Natural killer cell treated with Interleukin-12 subunit alpha and Interleukin-12 subunit beta and Interleukin-15 and Interleukin-18, amount 100 ng/mL, for 72 hours (primary cell): Measurements from ENCODE around the gene DHCR24. TPM values are rescaled to one million over a fixed set of nuclear protein-coding genes. Genes with fewer than 3 reads are reported as not detected.

Experiments
- ATAC-seq, 2 donors: fragments of 150-1000 bp; cut with Tn5 transposase in 1 of 2; sonication (Bioruptor Pico), chemical (Tn5 transposase) in 1 of 2; 2 replicates each; pipeline ENCODE4 v1.10.0; 2021
- DNase-seq: peaks from one replicate; pipeline ENCODE4 v3.0.0; 2022; ENCODE audit warnings: low spot score
- H3K27ac Mint-ChIP-seq, 2 donors: 1 replicate in 1 of 2; 2 replicates in 1 of 2; pipeline ENCODE4 v1.8.0; 2022; ENCODE audit warnings: mixed read lengths in 2 of 2, mild to moderate bottlenecking in 1 of 2, moderate library complexity in 1 of 2
- H3K27me3 Mint-ChIP-seq, 2 donors: 1 replicate in 1 of 2; 2 replicates in 1 of 2; pipeline ENCODE4 v1.8.0; 2022; ENCODE audit warnings: mixed read lengths in 2 of 2
- H3K36me3 Mint-ChIP-seq: one replicate; pipeline ENCODE4 v1.8.0; 2022; ENCODE audit warnings: mixed read lengths
- H3K4me1 Mint-ChIP-seq, 2 donors: 1 replicate in 1 of 2; 2 replicates in 1 of 2; pipeline ENCODE4 v1.8.0; 2022; ENCODE audit warnings: low read depth in 2 of 2, mixed read lengths in 2 of 2, mild to moderate bottlenecking in 1 of 2
- H3K4me3 Mint-ChIP-seq: one replicate; pipeline ENCODE4 v1.8.0; 2022; ENCODE audit warnings: mixed read lengths
- H3K9me3 Mint-ChIP-seq: 2 replicates; pipeline ENCODE4 v1.8.0; 2022; ENCODE audit warnings: mixed read lengths
- total RNA-seq, 2 donors: library from RNA; stranded (reverse); gene quantifications; one replicate each; pipeline ENCODE4 v1.2.3, GENCODE V29; 2022

DHCR24 gene
- total RNA-seq, 2 donors from 2014 or later: 124 to 187 TPM

- Mint-ChIP-seq H3K27ac (no peak overlapping the region), H3K27me3 (no peaks in the 10 kb centered on the region), H3K36me3 (peaks cover 4% of the 10 kb centered on the region), H3K4me1 (peaks cover 0 to 4% of the 10 kb centered on the region in 2 donors), H3K4me3 (no peak overlapping the region), H3K9me3 (no peaks in the 10 kb centered on the region)
- DNase-seq (no peak), ATAC-seq (no peak)
Measured at GRCh38 chr1:54837002-54837853, 49.8 kb downstream of the DHCR24 start.

GRCh38 chr1:54836594-54836993 lies 50.4 kb downstream of the DHCR24 start:
- ATAC-seq (no peak), DNase-seq (no peak)
- peaks cover 5% of the 10 kb centered on the region for H3K36me3 Mint-ChIP-seq
- H3K4me3 Mint-ChIP-seq: no peak overlapping the region
- peaks cover 0 to 4% of the 10 kb centered on the region in 2 donors for H3K4me1 Mint-ChIP-seq
- no peaks in the 10 kb centered on the region for H3K9me3 Mint-ChIP-seq
- H3K27me3 Mint-ChIP-seq: no peaks in the 10 kb centered on the region
- H3K27ac Mint-ChIP-seq: no peak overlapping the region

- Mint-ChIP-seq H3K9me3 (no peaks in the 10 kb centered on the region), H3K36me3 (peaks cover 10% of the 10 kb centered on the region), H3K4me1 (peaks cover 0 to 4% of the 10 kb centered on the region in 2 donors), H3K4me3 (no peak overlapping the region), H3K27ac (no peak overlapping the region), H3K27me3 (no peaks in the 10 kb centered on the region)
- DNase-seq: no peak
- no peak for ATAC-seq
Measured at GRCh38 chr1:54835970-54836369, 51.0 kb downstream of the DHCR24 start.

- Mint-ChIP-seq H3K4me3 (no peak overlapping the region), H3K27me3 (no peaks in the 10 kb centered on the region), H3K27ac (no peak overlapping the region), H3K4me1 (peaks cover 0 to 4% of the 10 kb centered on the region in 2 donors), H3K36me3 (peaks cover 12% of the 10 kb centered on the region), H3K9me3 (no peaks in the 10 kb centered on the region)
- DNase-seq (no peak), ATAC-seq (no peak)
Measured at GRCh38 chr1:54835131-54835898, 51.7 kb downstream of the DHCR24 start.

- Mint-ChIP-seq H3K9me3 (no peaks in the 10 kb centered on the region), H3K36me3 (peaks cover 12% of the 10 kb centered on the region), H3K4me3 (no peak overlapping the region), H3K27ac (no peak overlapping the region), H3K27me3 (no peaks in the 10 kb centered on the region), H3K4me1 (no peaks in the 10 kb centered on the region)
- no peak for ATAC-seq
- no peak for DNase-seq
Measured at GRCh38 chr1:54834007-54834541, 52.9 kb downstream of the DHCR24 start.

- ATAC-seq (no peak), DNase-seq (no peak)
- Mint-ChIP-seq H3K4me3 (no peak overlapping the region), H3K9me3 (no peaks in the 10 kb centered on the region), H3K27ac (no peak overlapping the region), H3K27me3 (no peaks in the 10 kb centered on the region), H3K4me1 (no peaks in the 10 kb centered on the region), H3K36me3 (peaks cover 12% of the 10 kb centered on the region)
Measured at GRCh38 chr1:54833121-54833520, 53.9 kb downstream of the DHCR24 start.

DNA sequence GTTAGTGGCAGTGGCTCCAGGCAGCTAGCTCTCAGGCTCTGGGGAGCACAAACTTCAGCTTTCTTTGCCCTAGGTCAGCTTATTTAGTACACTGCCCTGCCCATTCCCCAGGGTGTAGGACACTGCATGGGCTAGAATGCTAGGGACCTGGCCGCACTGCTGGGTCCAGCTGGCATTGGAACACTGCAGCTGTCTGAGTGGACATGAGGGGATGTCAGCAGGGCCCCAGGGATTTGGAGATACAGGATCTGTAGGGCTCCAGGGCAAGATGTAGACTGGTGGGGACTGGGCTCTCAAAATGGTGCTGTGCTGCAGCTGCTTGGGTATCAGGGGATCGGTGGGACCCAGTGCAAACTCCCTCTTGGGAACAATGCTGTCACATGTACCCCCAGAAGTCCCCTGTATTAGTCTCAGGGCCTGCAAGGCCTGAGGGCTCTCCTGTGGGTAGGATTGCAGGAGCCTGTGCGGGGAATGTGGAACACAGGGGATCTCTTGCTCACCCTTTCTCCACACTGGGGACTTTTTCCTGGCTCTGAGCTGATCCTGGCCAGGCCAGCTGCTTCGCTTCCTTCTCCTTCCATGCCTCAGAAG lies 60.7 kb downstream of the DHCR24 start:
- H3K9me3 Mint-ChIP-seq: peaks cover 12% of the 10 kb centered on the region
- no peaks in the 10 kb centered on the region for H3K27me3 Mint-ChIP-seq
- H3K36me3 Mint-ChIP-seq: peaks cover 43% of the 10 kb centered on the region
- no peak overlapping the region for H3K27ac Mint-ChIP-seq
- DNase-seq: no peak
- H3K4me3 Mint-ChIP-seq: no peak overlapping the region
- ATAC-seq: no peak
- H3K4me1 Mint-ChIP-seq: peaks cover 0 to 2% of the 10 kb centered on the region in 2 donors

GRCh38 chr1:54825696-54826095 lies 61.3 kb downstream of the DHCR24 start:
- H3K4me1 Mint-ChIP-seq: peaks cover 0 to 2% of the 10 kb centered on the region in 2 donors
- no peak overlapping the region for H3K27ac Mint-ChIP-seq
- no peak overlapping the region for H3K4me3 Mint-ChIP-seq
- DNase-seq: no peak
- peaks cover 42% of the 10 kb centered on the region for H3K36me3 Mint-ChIP-seq
- H3K27me3 Mint-ChIP-seq: no peaks in the 10 kb centered on the region
- H3K9me3 Mint-ChIP-seq: peaks cover 12% of the 10 kb centered on the region
- peak in 1 of 2 donors; percentile 31 for ATAC-seq

GRCh38 chr1:54823670-54824069 lies 63.3 kb downstream of the DHCR24 start:
- Mint-ChIP-seq H3K4me1 (peaks cover 5 to 7% of the 10 kb centered on the region in 2 donors), H3K27ac (no peak overlapping the region), H3K9me3 (peaks cover 12% of the 10 kb centered on the region), H3K36me3 (peaks cover 39% of the 10 kb centered on the region), H3K4me3 (no peak overlapping the region), H3K27me3 (no peaks in the 10 kb centered on the region)
- DNase-seq (no peak), ATAC-seq (no peak)

DNA sequence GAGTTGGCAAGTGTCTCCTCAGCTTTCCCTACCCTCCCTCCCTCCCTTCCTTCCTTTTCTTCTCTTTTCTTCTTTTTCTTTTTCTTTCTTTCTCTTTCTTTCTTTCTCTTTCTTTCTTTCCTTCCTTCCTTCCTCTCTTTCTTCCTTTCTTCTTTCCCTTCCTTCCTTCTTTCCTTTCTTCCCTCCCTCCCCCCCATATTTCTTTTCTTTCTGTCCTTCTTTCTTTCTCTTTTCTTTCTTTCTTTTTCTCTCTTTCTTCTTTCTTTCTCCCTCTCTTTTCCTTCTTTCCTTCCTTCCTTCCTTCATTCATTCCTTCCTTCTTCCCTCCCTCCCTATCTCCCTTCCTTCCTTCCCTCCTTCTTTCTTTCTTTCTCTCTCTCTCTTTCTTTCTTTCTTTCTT lies 67.3 kb downstream of the DHCR24 start:
- H3K27ac Mint-ChIP-seq: peak overlapping the region; percentile 2 to 13
- no peak for DNase-seq
- ATAC-seq: no peak

GRCh38 chr1:54819195-54819536 lies 67.8 kb downstream of the DHCR24 start:
- DNase-seq (no peak), ATAC-seq (no peak)
- peaks cover 11 to 12% of the 10 kb centered on the region in 2 donors for H3K4me1 Mint-ChIP-seq
- peaks cover 24% of the 10 kb centered on the region for H3K36me3 Mint-ChIP-seq
- H3K27me3 Mint-ChIP-seq: no peaks in the 10 kb centered on the region
- no peak overlapping the region for H3K4me3 Mint-ChIP-seq
- H3K9me3 Mint-ChIP-seq: peaks cover 9% of the 10 kb centered on the region
- peak overlapping the region in 1 of 2 donors; percentile 17 for H3K27ac Mint-ChIP-seq

More for the DNA sequence above, 67.3 kb downstream of the DHCR24 start:
- Mint-ChIP-seq H3K4me1 (peaks cover 11 to 12% of the 10 kb centered on the region in 2 donors), H3K9me3 (peaks cover 9% of the 10 kb centered on the region), H3K36me3 (peaks cover 30% of the 10 kb centered on the region), H3K4me3 (no peak overlapping the region), H3K27me3 (no peaks in the 10 kb centered on the region)

- peak overlapping the region; percentile 17 to 28 for H3K27ac Mint-ChIP-seq
- ATAC-seq (no peak), DNase-seq (no peak)
- H3K36me3 Mint-ChIP-seq: peaks cover 19% of the 10 kb centered on the region
- H3K9me3 Mint-ChIP-seq: peaks cover 5% of the 10 kb centered on the region
- no peak overlapping the region for H3K4me3 Mint-ChIP-seq
- peaks cover 11 to 12% of the 10 kb centered on the region in 2 donors for H3K4me1 Mint-ChIP-seq
- no peaks in the 10 kb centered on the region for H3K27me3 Mint-ChIP-seq
Measured at GRCh38 chr1:54818461-54819194, 68.4 kb downstream of the DHCR24 start.

DNA sequence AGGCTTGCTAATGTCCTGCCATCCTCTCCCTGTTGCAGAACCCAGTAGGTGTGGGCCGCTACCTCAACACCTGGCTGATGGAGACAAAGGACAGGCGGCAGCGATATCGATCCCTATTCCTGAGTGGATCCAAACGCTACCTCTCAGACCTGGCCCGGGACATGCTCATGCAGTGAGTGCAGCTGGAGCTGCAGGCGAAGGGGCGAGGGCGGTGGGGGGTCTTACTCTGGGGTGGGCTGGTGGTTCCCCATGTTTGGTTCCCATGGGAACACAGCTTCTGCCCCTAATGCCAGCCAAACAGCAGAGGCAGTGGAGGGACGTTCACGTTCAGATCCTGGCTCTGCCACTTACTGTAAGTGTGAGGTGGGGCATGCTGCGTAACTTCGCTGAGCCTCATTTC lies 70.0 kb downstream of the DHCR24 start:
- H3K36me3 Mint-ChIP-seq: peaks cover 5% of the 10 kb centered on the region

More for the DNA sequence above, 70.0 kb downstream of the DHCR24 start:
- Mint-ChIP-seq H3K27ac (peak overlapping the region in 1 of 2 donors; percentile 35), H3K4me1 (peaks cover 22 to 25% of the 10 kb centered on the region in 2 donors), H3K27me3 (no peaks in the 10 kb centered on the region), H3K9me3 (no peaks in the 10 kb centered on the region), H3K4me3 (no peak overlapping the region)
- DNase-seq (no peak), ATAC-seq (no peak)
